Measurements from ENCODE around the gene EFCAB14.
"Not testable (repeated sequence)": the region's sequence is repeated elsewhere in the genome, so short reads cannot be mapped to it uniquely, and the experiment has no call there.

EFCAB14 gene

DNA sequence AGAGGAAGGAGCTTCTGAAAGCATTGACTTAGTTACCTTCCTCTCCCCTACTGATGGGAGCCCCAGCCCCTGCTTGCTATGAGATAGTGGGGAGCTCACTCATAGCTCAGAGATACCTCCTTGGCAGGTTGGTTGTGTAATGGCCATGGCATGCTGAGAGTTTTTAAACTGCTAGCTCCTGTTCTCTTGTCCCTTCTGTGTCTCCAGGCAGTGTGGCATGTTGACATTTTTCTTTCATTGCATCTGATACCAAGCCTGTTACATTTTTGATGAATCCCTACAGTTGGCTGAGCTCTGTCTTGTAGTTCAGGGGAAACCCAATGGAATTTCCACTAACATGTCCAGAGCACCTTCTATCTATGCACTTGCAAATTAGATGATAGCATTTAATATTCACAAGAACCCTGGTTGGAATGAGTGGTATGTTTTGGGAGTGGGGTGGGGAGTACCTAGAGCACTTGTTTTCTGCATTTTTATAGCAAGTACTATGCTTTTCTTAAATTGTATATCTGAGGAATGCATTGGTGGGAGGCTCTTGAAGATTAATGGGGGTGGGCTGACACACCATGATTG, 39.1 kb upstream of the EFCAB14 start:
- DNase-seq (ENCODE audit: insufficient read length, low spot score), result no peak
- no peak for FAIRE-seq
- no peak for TF ChIP-seq CTCF (IDR thresholded peaks at IDR 0.05; ENCODE audit: insufficient read depth, missing control alignments)

DNA sequence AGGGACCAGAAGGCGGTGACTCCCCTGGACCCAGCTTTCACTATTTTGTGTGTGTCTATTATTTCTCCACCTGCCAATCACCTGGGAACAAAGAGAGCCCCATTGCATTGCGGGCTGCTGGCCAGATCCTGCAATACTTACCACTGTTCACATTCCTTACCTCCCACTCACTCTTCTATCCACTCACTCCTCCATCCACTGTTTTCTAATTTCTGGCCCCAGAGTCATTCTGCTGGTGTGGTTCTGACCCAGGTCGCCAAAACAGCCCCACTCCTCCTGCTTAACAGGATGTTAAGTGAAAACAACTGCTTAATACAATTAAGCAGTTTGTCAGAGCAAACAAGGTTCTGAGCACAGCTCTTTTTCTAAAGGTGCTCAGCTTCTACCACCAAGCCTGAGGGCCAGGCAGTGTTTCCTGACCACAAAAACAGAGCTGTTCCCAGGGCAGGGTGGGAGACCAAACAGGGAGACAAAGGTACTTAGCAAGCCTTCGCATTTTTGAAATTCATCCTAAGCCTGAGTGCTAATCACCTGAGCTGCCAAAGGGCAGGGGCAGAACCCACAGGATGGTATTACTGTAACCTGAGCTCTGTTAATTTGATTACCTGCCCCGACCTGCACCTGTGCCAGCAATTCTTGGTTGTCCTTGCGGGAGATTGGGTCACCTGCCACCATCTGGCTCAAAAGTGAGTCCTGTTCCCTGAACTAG, 38.5 kb upstream of the EFCAB14 start:
- FAIRE-seq, result no peak
- no peak for DNase-seq (ENCODE audit: insufficient read length, low spot score)
- no peak for TF ChIP-seq CTCF (IDR thresholded peaks at IDR 0.05; ENCODE audit: insufficient read depth, missing control alignments)

GRCh38 chr1:46755121-46755520, 36.2 kb upstream of the EFCAB14 start:
- no peak for TF ChIP-seq CTCF (IDR thresholded peaks at IDR 0.05; ENCODE audit: insufficient read depth, missing control alignments)
- FAIRE-seq, result no peak
- DNase-seq (ENCODE audit: insufficient read length, low spot score), result no peak

DNA sequence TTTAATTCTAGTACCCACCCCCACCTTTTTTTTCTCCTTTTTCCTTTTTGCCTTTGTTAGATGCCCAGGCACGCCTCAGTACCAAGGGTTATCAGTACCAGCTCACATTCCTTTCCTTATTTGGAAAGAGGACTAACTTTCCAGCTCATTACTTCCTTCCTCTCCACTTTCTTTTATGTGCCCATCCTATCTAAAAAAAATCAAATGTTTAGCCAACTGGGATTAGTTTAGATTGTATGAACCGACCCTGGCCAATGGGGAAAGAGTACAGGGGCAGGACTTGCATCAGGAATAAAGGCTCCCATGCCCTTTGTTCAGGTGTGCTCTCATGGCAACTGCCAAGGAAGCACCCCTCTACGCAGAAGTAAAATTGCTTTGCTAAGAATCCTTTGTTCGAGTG, 35.8 kb upstream of the EFCAB14 start:
- FAIRE-seq; DNase-seq (ENCODE audit: insufficient read length, low spot score): not testable (repeated sequence)

- TF ChIP-seq CTCF (IDR thresholded peaks at IDR 0.05; ENCODE audit: insufficient read depth, missing control alignments), result no peak
- FAIRE-seq (no peak), DNase-seq (ENCODE audit: insufficient read length, low spot score) (no peak)
These were observed 35.1 kb upstream of the EFCAB14 start for GRCh38 chr1:46753985-46754384.

- TF ChIP-seq CTCF (IDR thresholded peaks at IDR 0.05; ENCODE audit: insufficient read depth, missing control alignments), result no peak
- DNase-seq (ENCODE audit: insufficient read length, low spot score) (no peak), FAIRE-seq (no peak)
These were observed 31.0 kb upstream of the EFCAB14 start for GRCh38 chr1:46749921-46750404.

- FAIRE-seq (no peak), DNase-seq (ENCODE audit: insufficient read length, low spot score) (no peak)
These were observed 30.5 kb upstream of the EFCAB14 start for GRCh38 chr1:46749404-46749803.

More at GRCh38 chr1:46749404-46749803, 30.5 kb upstream of the EFCAB14 start:
- TF ChIP-seq CTCF (IDR thresholded peaks at IDR 0.05; ENCODE audit: insufficient read depth, missing control alignments), result no peak

All from D721Med (cell line).